ENCODE data around the gene SNTB2. TPM values are rescaled to one million over a fixed set of nuclear protein-coding genes. Genes with fewer than 3 reads are reported as not detected.

The SNTB2 gene
- total and polyA plus RNA-seq, 2 of the 13 experiments (the other 11 are each of a cell fraction or from before 2014, with no cell fraction given) = 11.5 to 19.2 TPM

- no peak for TF ChIP-seq SP1 (IDR thresholded peaks at IDR 0.05)
- TF ChIP-seq SP1 (CRISPR knock-in tag; IDR thresholded peaks at IDR 0.05) = peak; percentile 95
- TF ChIP-seq ZNF484 (CRISPR knock-in tag; IDR thresholded peaks at IDR 0.05; ENCODE audit: borderline replicate concordance, low read depth) = no peak
- peak; percentile 93; the same call in 1 of the 2 replicates for TF ChIP-seq ZNF83 (CRISPR knock-in tag; IDR thresholded peaks at IDR 0.05; ENCODE audit: borderline replicate concordance)
- no peak for TF ChIP-seq FOXK2 (IDR thresholded peaks at IDR 0.05)
- peak; percentile 55 for TF ChIP-seq PHF20 (CRISPR knock-in tag; IDR thresholded peaks at IDR 0.05)
- peak; percentile 74 for TF ChIP-seq ZNF367 (CRISPR knock-in tag; IDR thresholded peaks at IDR 0.05; ENCODE audit: borderline replicate concordance)
- peak; percentile 61 for TF ChIP-seq FOXK1 (CRISPR knock-in tag; IDR thresholded peaks at IDR 0.05; ENCODE audit: borderline replicate concordance, low read depth)
- peak; percentile 65; the same call in 1 of the 2 replicates for TF ChIP-seq BHLHE40 (IDR thresholded peaks at IDR 0.05; ENCODE audit: low read length)
- TF ChIP-seq PHB2 (IDR thresholded peaks at IDR 0.05; ENCODE audit: partially characterized antibody) = no peak
- TF ChIP-seq PHF21A (CRISPR knock-in tag; IDR thresholded peaks at IDR 0.05) = peak; percentile 71; the same call in 1 of the 2 replicates
- TF ChIP-seq KLF12 (CRISPR knock-in tag; IDR thresholded peaks at IDR 0.05; ENCODE audit: borderline replicate concordance) = 0 out of 2 replicates have a peak, but pooled peaks have one; percentile 52
- peak; percentile 87 for TF ChIP-seq ZFX (CRISPR knock-in tag; IDR thresholded peaks at IDR 0.05; ENCODE audit: low read depth)
- TF ChIP-seq ARID3A (IDR thresholded peaks at IDR 0.05; ENCODE audit: low read depth, low read length) = peak; percentile 44; the same call in 1 of the 2 replicates
- peak; percentile 68 for TF ChIP-seq PRDM10 (CRISPR knock-in tag; IDR thresholded peaks at IDR 0.05; ENCODE audit: low read depth)
- TF ChIP-seq RXRA (CRISPR knock-in tag; IDR thresholded peaks at IDR 0.05) = peak; percentile 59; the same call in 1 of the 2 replicates
- peak; percentile 36 for TF ChIP-seq HIC2 (CRISPR knock-in tag; IDR thresholded peaks at IDR 0.05; ENCODE audit: low read depth)
- TF ChIP-seq, protein P1, sequence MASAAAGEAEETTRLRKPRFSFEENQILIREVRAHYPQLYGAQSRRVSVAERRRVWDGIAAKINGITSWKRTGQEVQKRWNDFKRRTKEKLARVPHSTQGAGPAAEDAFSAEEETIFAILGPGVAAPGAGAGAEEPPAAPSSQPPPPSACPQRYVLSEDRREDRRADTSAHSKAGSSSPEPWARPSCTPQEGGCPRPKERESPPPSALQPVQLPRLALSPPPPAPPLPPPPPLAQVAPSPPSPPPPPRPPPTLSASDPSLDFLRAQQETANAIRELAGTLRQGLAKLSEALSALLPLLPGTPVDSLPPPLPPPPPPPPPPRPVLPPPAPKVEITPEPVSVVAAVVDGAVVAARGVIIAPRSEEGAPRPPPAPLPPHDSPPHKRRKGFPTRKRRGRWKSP (CRISPR knock-in tag; IDR thresholded peaks at IDR 0.05) = peak; percentile 80; the same call in 1 of the 2 replicates
- 0 out of 2 replicates have a peak, but pooled peaks have one; percentile 44 for TF ChIP-seq ZIK1 (CRISPR knock-in tag; IDR thresholded peaks at IDR 0.05; ENCODE audit: borderline replicate concordance, low read depth)
- peak; percentile 64 for TF ChIP-seq ZNF546 (CRISPR knock-in tag; conservative IDR thresholded peaks at IDR 0.05)
Measured at GRCh38 chr16:69186642-69187445, at the start of gene SNTB2 (continued).
